ENCODE results near the gene LPIN2. TPM values are rescaled to one million over a fixed set of nuclear protein-coding genes. Genes with fewer than 3 reads are reported as not detected.

The LPIN2 gene
- total and polyA plus RNA-seq, 10 donors = 4.0 to 79.7 (median 51.3) TPM

DNA sequence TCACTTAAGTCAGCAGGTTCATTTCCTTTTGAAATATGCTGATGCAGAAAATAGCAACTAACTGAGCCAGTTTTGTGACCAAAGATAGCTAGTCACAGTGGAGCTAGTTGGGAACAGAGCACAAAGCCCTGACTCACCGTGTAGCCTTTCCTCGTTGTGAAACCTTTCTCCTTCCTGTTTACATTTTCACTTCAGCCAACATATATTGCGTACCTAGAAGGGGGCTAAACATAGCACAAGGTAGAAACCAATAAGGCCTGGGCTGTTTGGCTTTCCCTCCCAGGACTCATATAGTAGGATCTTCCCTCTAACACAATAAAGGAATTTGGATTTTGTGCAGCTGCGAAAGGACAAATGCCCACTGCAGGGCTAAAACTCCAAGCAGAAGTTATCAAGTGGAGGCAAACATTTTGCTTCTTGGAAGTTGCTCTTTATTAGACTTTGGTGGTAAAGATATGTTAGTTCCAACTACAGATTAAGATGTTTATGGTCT, 24.5 kb upstream of the LPIN2 start:
- H3K36me3 ChIP-seq = no peaks in the 10 kb centered on the region
- H3K9me3 ChIP-seq = no peaks in the 10 kb centered on the region
- intact Hi-C loops (cut with DNase I; ENCODE audit: low total_unique reads) = no loop called here
- H3K4me3 ChIP-seq = peak overlapping the region in 1 of 8 donors; percentile 44
- no peaks in the 10 kb centered on the region for H3K27me3 ChIP-seq (replicated peaks in 1 of 7)
- WGBS, 5 donors = 29 to 40% (median 32%) methylated on average over 4 of the region's 4 CpGs
- peak overlapping the region; percentile 37 to 85 (median 65) for H3K27ac ChIP-seq
- peaks cover 3 to 27% (median 12%) of the 10 kb centered on the region in 6 donors for H3K4me1 ChIP-seq
- TF ChIP-seq POLR2A (IDR thresholded peaks at IDR 0.05) (no peak), POLR2AphosphoS5 (IDR thresholded peaks at IDR 0.05) (peak in 1 of 3 donors; percentile 62)
- TF ChIP-seq, protein P1, sequence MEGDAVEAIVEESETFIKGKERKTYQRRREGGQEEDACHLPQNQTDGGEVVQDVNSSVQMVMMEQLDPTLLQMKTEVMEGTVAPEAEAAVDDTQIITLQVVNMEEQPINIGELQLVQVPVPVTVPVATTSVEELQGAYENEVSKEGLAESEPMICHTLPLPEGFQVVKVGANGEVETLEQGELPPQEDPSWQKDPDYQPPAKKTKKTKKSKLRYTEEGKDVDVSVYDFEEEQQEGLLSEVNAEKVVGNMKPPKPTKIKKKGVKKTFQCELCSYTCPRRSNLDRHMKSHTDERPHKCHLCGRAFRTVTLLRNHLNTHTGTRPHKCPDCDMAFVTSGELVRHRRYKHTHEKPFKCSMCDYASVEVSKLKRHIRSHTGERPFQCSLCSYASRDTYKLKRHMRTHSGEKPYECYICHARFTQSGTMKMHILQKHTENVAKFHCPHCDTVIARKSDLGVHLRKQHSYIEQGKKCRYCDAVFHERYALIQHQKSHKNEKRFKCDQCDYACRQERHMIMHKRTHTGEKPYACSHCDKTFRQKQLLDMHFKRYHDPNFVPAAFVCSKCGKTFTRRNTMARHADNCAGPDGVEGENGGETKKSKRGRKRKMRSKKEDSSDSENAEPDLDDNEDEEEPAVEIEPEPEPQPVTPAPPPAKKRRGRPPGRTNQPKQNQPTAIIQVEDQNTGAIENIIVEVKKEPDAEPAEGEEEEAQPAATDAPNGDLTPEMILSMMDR (IDR thresholded peaks at IDR 0.05 in 8 of 11, conservative IDR thresholded peaks at IDR 0.05 in 3 of 11) = no peak
- no peak for DNase-seq

GRCh38 chr18:3036108-3036507, 23.2 kb upstream of the LPIN2 start:
- intact Hi-C loops (cut with DNase I; ENCODE audit: low total_unique reads) = no loop called here
- 93 to 96% (median 95%) methylated on average over 5 of the region's 5 CpGs for WGBS, 5 donors
- no peaks in the 10 kb centered on the region for H3K27me3 ChIP-seq (replicated peaks in 1 of 7)
- TF ChIP-seq, protein P1 (IDR thresholded peaks at IDR 0.05 in 8 of 11, conservative IDR thresholded peaks at IDR 0.05 in 3 of 11) = no peak
- no peak for TF ChIP-seq POLR2AphosphoS5 (IDR thresholded peaks at IDR 0.05)
- no peak for TF ChIP-seq POLR2A (IDR thresholded peaks at IDR 0.05)
- no peaks in the 10 kb centered on the region for H3K36me3 ChIP-seq
- H3K27ac ChIP-seq = no peak overlapping the region
- no peaks in the 10 kb centered on the region for H3K9me3 ChIP-seq
- peaks cover 3 to 16% (median 9%) of the 10 kb centered on the region in 6 donors for H3K4me1 ChIP-seq
- H3K4me3 ChIP-seq = no peak overlapping the region
- DNase-seq = no peak

- Histone ChIP-seq H3K4me3 (no peak overlapping the region), H3K27ac (no peak overlapping the region), H3K4me1 (peaks cover 3 to 16% (median 9%) of the 10 kb centered on the region in 6 donors), H3K27me3 (replicated peaks in 1 of 7) (no peaks in the 10 kb centered on the region), H3K9me3 (no peaks in the 10 kb centered on the region), H3K36me3 (no peaks in the 10 kb centered on the region)
- TF ChIP-seq POLR2AphosphoS5 (IDR thresholded peaks at IDR 0.05) = no peak
- TF ChIP-seq, protein P1 (IDR thresholded peaks at IDR 0.05 in 8 of 11, conservative IDR thresholded peaks at IDR 0.05 in 3 of 11) = no peak
- no peak for TF ChIP-seq POLR2A (IDR thresholded peaks at IDR 0.05)
- DNase-seq = no peak
- 90 to 96% (median 95%) methylated on average over 5 of the region's 5 CpGs for WGBS, 5 donors
- intact Hi-C loops (cut with DNase I; ENCODE audit: low total_unique reads) = no loop called here
These were observed 22.7 kb upstream of the LPIN2 start for GRCh38 chr18:3035635-3036034.

GRCh38 chr18:3032721-3033120, 19.8 kb upstream of the LPIN2 start:
- no peaks in the 10 kb centered on the region for H3K36me3 ChIP-seq
- H3K27me3 ChIP-seq (replicated peaks in 1 of 7) = no peaks in the 10 kb centered on the region
- no peaks in the 10 kb centered on the region for H3K9me3 ChIP-seq
- WGBS, 5 donors = 83 to 93% (median 88%) methylated on average over 3 of the region's 3 CpGs
- no peak for DNase-seq
- H3K27ac ChIP-seq = no peak overlapping the region
- no peak for TF ChIP-seq POLR2A (IDR thresholded peaks at IDR 0.05)
- no peak for TF ChIP-seq POLR2AphosphoS5 (IDR thresholded peaks at IDR 0.05)
- TF ChIP-seq, protein P1 (IDR thresholded peaks at IDR 0.05 in 8 of 11, conservative IDR thresholded peaks at IDR 0.05 in 3 of 11) = no peak
- peaks cover 3 to 27% (median 19%) of the 10 kb centered on the region in 6 donors for H3K4me1 ChIP-seq
- intact Hi-C loops (cut with DNase I; ENCODE audit: low total_unique reads) = no loop called here
- H3K4me3 ChIP-seq = no peak overlapping the region

All from spleen (tissue), 11 donors.